Stimulated activated CD4-positive, alpha-beta T cell treated with anti-CD3 and anti-CD28 coated beads, Interleukin-1b, Interleukin-23, amount 100 ng/mL, for 48 hours (primary cell): ENCODE results near the gene AIM2.
"Not testable (repeated sequence)": the region's sequence is repeated elsewhere in the genome, so short reads cannot be mapped to it uniquely, and the experiment has no call there.

Source experiments
- DNase-seq: peaks from one replicate; pipeline ENCODE4 v3.0.0-alpha.2; 2020

The AIM2 gene

DNA sequence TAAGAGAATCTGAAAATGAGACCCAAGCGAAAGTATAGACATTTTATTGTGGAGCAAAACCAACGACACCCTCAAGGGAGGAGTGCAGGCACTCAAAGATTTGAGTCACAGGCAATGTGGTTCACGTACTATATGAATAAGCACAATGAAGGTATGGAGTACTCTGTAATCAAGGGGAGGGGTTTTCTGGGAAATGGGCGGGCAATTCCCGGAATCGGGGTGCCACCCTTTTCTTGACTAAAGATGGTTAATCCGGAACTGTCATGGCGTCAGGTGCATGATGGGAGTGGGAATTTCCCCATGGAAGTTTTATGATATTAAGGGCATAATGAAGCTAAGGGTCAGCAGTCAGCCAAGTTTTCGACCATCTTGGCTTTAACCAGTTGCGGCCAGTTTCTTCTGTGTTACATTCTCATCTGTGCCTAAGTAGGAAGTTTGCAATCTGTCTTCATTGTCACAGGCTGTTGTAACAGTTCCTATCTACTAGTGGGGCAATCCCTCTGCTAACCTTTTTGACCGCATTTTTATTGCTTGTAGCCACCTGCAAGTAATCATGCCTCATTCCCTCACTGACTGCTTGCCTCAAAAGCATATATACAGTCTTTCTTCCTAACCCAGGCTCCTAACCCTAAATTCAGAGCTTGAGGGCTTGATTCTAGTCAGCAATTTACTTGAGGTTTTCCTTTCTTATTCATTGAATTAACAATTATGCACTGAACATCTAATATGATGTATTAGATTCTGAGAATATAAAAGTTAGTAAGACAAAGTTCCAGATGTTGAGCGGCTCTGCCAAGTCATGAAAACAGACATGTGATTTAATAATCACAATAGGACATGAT lies 775 bp upstream of the AIM2 start:
- DNase-seq = peak; percentile 98

DNA sequence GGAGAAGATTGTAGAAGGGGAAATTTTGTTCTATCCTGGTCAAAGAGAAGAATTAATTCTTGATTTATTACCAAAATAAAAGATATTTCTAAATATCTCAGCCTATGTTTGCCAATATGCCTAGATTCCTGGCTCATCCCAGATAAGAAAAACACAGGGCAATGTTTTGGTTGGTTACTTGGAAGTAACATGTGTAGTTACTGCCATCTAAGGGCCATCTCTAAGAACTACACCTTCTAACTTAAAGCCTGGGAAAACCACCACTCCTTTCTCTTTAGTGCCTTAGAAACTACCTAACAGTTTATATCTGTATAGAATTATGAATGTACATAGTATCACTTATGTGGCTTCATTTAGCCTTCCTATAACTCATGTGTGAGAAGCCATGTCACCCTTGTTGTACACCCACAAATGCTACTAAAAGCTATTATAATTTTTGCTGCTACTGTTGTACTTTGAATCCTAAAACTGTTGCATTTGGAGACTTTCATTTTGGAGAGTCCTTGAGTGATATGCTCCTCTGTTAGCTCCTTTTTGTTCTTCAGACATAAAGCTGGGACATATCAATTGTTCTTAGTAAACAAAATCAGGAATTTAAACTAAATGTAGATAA lies 4.5 kb downstream of the AIM2 start:
- DNase-seq = no peak

DNA sequence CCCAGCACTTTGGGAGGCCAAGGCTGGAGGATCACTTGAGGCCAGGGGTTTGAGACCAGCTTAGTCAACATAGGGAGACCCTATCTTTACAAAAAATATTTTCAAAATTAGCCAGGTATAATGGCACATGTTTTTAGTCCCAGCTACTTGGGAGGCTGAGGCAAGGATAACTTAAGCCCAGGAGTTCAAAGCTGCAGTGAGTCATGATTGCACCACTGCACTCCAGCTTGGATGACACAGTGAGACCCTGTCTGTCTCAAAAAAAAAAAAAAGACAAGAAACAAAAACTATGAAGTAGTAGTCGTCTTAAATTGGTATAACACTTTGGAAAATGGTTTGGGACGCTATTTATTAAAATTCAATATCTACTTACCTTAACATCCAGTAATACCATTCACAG lies 7.7 kb downstream of the AIM2 start:
- DNase-seq = no peak

DNA sequence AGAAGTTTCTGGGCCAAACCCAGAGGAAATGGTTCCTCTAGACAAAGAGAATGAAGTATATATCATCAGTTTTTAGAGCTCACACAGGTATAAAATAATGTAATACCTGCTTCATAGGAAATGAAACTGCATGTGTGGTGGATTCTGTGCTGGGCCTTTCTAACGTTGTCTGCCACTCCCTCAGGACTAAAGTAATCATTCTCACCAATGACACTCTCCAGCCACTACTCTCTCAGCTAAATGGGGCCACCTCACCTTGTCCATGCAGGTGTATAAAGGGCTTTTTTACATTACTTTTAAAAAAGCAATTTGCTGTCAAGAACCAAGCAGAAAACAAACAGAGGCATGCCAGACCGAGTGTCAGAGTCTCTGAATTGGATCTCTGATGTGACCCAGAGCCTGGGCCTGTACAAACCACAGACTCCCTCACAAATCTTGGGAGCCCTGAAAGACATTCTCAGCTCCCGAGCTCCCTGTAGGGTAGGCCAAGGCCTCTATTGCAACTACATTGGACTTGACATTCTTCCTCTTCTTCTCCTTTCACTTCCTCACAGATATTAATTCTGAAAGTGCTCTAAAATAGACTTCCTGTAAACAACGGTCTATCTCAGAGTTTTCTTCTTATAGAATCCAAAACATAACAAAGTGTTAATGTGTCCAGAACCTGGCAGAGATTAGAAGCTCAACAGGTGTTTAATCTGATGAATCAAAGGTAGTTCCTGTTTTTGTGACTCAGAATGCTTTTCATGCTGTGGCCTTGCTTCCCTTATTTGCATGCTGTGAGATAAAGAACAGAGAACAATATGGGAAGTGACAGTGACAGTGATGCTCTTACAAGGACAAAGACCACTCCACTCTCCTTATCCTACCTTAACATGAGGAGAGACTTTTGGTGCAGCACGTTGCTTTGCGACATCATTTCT lies 8.6 kb downstream of the AIM2 start:
- no peak for DNase-seq

DNA sequence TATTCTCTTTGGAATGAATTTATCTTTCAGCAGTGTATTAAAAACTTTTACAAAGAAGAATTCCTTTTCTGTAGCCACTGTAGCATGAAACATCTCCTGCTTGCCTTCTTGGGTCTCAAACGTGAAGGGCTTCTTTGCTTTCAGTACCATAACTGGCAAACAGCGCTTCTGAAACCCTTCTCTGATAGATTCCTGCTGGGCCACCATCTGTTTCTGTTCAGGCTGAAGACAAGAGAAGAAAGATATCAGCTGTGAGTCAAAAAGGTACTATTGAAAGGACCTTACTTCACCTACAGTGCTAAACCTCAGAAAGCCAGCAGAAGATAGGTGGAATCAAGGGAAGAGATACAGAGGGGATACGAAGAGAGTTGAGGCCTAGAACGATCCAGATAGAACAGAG lies 10.5 kb downstream of the AIM2 start:
- no peak for DNase-seq

DNA sequence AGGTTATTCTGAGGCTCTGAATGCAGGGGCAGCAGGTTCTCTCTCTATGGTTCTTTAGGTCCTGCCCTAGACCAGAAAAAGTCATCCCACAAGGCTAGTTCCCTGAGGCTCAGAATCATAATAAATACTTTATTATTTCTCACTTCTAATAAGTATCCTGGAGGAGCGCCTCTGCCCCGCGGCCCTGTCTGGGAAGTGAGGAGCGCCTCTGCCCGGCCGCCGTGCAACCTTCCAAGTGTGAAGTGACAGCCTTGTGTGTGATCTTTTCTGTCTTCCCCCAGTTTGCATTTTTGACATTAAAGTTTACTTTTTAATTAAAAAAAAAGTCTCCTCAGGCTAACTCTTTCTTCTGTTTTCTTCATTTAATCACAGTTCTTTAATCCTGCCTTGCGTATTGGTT lies 11.5 kb downstream of the AIM2 start:
- DNase-seq = no peak

DNA sequence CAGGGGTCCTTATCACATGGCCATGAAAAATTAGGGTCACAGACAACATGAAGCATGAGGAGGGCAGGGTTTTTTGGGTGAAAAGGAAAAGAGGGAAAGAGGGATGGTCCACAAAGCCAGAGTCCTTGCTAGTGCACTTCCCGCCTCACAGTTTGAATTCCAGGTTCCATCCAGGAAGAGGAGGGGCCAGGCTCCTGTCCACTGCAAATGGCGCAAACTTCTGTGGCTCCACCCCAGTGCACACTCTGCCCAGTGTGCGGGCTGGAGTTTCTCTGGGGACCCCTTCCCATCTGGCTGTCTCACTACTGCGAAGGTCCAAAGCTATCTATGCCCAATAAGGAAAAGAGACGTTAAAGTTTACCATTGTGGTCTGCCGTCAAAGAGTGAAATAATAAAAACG lies 17.8 kb downstream of the AIM2 start:
- no peak for DNase-seq

DNA sequence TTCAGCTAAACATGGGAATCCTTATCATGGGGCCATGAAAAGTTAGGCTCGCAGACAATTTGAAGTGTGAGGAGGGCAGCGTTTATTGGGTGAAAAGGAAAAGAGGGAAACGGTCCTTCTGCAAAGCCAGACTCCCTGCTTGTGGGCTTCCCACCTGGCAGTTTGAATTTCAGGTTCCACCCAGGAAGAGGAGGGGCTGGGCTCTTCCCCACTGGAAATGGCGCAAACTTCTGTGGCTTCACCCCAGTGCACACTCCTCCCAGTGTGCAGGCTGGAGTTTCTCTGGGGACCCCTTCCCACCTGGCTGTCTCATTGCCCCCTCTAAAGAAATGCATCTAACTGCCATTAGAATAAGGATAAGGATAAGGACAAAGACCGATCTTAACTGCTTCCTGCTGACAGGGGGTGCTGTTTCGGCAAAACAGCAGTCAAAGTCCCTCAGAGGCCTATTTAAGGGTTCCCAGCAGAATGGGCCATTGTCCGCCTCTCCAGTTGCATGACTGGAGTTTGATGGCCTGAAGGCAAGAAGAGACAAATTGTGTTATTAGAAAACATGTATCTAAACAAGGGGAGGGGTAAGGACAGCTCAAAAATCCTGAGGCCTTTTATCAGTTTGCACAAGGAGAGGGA lies 20.4 kb downstream of the AIM2 start:
- no peak for DNase-seq

DNA sequence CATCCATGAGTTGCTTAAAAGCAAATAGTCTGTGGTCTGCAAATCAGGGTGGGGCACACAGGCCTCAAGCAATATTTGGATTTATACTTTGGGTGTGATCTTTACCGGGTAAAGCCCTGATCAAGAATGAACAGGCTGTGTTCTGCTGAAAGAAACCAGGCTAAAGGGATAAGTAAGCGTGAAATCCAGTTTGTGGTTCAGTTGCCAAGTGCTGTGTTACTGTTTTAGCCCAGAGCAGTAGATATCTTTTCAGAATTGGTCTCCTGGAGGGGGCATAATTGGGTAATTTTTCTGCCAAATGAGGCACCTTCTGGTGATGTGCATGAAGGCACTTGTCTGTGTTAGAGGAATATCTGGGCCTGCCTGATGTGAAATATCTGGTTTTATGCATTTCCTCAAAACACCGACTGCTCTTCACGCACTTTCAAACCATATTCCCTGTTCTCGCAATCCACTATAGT lies 21.4 kb downstream of the AIM2 start:
- DNase-seq = no peak

DNA sequence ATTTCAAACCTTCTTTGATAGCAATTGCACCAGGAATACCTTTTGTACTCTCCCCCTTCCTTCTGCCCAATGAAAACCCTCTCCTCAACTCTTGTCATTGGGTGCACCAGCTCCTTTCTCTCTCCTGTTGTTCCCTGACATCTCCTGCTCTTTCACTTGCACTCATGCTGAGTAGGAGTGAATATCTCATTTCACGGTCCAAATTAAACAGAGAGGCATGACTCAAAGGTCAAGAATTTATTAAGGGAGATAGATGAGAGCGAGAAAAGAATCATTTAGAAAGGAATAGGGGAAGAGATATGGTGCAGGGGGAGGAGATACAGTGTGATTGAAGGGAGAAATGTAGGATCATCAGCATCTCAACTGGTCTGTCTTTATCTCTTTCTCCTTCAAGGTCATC lies 22.1 kb downstream of the AIM2 start:
- DNase-seq = no peak

DNA sequence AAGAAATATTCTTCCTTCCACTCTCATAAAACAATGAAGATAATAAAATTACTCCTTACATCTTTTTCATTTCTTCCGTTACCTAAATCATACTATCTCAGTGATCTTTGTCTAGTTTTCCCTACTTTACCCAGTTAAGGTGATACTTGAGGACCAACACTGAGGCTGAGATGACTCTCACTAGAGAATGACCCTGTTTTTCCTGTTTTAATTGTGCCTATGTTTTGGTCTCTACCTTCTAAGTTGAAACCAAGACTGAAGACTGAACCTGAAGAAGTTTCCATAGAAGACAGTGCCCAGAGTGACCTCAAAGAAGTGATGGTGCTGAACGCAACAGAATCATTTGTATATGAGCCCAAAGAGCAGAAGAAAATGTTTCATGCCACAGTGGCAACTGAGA lies 25.1 kb downstream of the AIM2 start:
- DNase-seq = no peak

DNA sequence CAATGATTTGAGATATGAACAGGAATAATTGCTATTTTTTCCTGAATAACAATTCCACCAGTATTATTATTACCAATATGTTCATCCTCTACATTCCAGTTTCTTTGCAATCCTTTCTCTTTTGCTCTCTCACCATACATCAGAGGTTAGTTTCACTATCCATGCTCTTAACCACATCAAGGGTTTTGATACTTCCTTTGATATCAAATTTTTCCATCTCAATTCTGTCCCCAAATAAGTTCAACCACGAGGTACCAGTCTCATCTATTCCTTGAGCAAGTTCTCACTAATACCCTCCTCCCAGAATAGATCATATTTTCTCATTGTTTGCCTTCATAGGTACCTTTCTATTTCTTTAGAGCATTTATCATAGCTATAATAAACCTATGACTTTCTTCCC lies 30.1 kb downstream of the AIM2 start:
- DNase-seq = not testable (repeated sequence)

DNA sequence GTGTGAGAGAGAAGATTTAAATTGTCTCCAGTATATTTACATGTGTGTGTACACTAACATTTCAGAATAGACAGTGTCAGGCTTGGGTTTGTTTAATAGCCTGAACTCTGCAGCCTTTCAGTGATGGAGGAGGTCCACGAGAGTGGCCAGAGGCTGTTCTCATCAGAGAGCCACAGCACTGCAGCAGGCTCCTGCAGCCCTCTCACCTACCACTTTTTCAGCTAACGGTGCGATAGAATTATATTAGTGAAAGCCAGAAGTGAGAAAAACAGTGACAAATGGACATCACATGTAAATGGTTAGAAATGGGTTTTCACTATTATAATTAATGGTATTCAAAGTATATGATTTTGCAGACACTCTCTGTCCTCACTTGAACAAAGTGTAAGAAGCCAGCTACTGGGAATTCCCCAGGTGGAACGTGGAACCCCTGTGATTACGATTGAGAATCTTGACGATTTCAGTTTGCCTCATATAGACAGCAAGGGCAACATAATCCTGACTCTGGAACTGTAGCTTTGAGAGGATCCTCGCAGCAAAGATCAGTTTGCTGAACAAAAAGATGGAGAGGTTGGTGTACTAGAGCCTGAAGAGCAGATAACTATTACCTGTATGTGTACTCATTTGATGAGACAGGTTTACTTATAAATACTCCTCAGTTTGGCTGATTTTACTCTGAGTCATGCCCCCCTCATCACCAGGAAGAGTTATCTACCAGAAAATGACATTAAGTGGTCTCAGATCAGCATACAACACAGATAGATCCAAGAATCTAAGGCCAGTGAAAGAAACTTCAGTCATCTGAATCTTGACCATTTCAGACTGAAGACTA lies 35.5 kb downstream of the AIM2 start:
- no peak for DNase-seq

DNA sequence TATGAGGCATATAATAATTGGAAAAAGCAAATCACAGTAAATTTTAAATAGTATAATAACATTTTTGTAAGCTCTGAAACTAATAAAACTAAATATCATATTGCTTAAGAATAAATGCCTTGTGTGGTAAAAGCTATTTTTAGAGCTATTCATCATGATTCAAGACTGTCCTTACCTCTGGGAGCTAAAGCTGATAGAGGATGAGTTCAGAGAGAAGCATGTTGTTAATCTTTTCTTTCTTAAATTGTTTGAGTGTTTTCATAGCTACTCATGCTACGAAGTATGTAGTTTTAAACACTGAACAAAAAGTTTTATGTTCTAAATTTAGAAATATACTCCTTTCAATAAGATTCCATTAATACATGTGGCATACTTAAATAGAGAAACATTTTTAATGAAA lies 36.4 kb downstream of the AIM2 start:
- no peak for DNase-seq

DNA sequence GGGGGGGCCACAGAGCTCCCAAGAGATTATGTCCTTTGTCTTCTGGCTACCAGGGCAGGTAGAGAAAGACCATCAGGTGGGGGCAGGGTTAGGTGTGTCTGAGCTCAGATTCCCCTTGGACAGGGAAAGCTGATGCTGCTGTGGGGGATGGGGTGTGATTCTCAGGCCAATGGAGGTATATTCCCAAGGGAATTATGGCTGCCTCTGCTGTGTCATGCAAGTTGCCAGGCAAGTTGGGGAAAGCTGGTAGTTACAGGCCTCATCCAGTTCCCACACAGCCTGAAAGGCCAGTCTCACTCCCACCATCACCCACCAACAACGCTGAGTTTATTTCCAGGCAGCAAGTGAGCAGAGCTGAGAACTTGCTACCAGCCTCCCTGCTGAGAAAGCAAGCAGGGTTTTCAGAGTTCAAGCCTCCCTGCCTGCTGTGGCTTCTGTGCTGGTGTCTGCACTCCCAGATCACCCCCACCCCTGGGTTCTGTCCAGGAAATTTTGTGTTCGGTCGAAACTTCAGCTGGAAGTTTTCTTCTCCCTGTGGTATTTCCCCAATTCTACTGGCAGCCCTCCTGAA lies 45.6 kb downstream of the AIM2 start:
- DNase-seq = no peak

DNA sequence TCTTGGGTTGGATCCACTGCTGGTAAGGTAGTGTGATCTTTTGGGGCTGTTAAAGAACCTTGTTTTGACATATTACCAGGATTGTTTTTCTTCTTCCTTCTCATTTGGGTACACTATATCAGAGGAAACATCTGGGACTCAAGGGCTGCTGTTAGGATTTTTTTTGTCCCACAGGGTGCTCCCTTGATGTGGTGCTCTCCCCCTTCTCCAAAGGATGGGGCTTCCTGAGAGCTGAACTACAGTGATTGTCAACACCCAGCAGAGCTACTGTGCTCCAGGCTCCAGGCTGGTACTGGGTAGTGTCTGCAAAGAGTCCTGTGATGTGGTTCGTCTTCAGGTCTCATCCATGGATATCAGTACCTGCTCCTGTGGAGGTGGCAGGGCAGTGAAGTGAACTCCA lies 46.3 kb downstream of the AIM2 start:
- DNase-seq = no peak

DNA sequence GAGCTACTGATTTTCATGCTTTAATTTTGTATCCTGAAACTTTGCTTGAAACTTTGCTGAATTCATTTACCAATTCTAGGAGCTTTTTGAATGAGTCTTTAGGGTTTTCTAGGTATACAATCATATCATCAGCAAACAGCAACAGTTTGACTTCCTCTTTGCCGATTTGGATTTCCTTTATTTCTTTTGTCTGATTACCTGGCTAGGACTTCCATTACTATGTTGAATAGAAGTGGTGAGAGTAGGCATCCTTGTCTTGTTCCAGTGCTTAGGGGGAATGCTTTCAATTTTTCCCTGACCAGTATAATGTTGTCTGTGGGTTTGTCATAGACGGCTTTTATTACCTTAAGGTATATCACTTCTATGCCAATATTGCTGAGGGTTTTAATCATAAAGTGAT lies 49.7 kb downstream of the AIM2 start:
- DNase-seq = not testable (repeated sequence)

DNA sequence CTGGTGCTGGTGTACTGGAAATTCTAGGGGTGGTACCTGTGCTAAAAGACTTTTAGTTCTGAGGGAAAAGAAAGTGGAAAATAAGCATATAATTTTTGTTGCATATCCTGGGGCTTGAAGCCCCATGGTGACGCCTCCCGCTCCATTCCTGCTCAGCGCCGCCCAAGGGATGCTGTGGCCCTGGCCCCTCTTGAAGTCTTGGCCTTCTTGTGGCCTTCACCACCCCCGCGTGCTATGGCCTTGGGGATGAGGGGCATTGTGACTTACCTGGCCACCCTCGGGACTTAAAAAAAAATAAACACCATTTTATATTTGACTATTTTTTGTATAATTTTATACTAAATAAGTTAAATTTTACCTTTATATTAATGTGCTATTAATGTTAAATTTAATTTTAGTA lies 51.5 kb downstream of the AIM2 start:
- no peak for DNase-seq

DNA sequence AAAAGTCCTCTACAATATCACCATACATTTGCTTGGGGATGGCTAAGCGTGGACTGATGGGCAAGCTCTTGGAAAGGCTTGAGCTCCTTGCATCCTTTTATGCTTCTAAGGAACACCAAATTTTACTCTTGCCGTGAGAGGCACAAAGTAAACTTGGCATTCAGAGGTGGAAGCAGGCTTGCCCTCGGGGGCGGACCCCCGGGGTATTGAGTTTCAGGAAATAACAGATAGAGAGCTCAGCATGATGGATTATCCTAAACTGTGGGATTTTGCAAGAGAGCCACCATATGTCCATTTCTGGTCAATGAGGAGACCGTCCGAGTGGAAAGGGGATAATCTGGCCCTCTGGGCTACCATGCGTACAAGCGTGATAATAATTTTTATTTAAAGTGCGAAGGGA lies 52.8 kb downstream of the AIM2 start:
- no peak for DNase-seq

DNA sequence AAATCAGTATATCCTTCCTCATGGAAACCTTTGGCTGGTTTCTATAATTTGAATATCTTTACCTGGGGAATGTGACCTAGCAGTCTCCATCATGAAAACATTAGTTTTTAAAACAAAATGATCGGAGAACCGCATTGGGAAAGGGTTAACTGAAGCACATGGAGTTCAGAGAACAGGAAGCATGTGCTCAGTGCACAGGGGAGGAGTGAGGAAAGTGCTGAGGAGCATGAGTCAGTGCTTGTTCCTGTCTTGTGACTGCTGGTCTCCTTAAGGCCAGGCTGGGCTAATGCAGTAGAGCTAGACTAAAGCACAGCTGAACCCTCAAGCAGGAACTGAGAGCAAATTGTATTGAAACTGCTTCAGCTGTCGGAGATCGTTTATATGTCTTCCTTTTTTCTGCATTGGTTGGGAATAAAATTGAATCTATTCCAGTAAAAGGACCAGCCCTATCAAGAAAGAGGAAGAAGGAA lies 61.1 kb downstream of the AIM2 start:
- DNase-seq = peak; percentile 82

DNA sequence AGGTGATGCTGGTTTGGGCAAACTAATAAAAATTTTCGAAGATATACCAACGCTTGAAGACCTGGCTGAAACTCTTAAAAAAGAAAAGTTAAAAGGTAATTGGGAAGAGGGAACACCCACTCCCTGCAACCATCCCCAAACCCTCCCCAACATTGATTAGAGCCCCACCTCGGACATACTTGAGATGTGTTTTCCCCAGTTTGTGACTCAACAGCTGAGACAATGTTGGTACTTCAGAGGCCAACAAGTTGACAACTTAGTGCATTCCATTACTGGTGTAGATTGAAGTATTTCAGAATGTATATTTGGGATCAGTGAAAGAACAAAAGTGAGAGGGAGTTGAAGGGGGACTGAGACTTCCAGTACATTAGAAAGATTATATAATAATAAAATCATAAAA lies 61.7 kb downstream of the AIM2 start:
- no peak for DNase-seq
